Measurements from ENCODE around the gene TRIM31.

DNA sequence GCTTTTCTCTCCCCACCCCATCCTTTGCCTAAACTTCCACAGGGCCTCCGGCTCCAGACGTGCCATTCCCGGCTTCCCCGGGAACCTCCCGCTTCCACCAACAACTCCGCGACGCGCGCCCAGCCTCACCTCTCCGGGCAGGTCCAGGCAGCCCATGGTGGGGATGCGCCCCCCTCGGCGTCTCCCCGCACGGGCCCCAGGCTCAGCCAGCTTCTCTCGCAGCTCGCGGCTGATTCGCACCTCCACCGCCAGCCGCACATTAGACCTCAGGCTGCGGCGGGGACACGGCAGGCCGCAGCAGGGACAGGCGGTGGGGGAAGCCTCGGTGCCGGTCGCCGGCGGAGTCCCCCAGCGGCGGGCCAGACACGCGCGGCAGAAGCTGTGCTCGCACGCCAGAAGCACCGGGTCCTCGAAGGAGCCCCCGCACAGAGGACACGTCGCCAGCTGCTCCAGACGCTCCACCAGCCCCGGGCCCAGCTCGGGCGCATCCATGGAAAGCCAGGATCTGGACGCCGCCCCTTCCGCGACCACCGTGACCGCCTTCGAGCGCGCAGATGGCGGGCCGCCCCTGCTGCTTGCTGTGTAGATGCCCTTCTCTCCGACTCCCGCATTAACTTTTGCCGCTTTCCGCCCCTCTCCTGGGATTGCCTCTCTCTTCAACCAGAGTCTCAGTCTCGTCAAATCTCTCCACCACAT is 37.6 kb downstream of the TRIM31 start, which contains the start of gene RNF39:
- TF ChIP-seq, protein P1, sequence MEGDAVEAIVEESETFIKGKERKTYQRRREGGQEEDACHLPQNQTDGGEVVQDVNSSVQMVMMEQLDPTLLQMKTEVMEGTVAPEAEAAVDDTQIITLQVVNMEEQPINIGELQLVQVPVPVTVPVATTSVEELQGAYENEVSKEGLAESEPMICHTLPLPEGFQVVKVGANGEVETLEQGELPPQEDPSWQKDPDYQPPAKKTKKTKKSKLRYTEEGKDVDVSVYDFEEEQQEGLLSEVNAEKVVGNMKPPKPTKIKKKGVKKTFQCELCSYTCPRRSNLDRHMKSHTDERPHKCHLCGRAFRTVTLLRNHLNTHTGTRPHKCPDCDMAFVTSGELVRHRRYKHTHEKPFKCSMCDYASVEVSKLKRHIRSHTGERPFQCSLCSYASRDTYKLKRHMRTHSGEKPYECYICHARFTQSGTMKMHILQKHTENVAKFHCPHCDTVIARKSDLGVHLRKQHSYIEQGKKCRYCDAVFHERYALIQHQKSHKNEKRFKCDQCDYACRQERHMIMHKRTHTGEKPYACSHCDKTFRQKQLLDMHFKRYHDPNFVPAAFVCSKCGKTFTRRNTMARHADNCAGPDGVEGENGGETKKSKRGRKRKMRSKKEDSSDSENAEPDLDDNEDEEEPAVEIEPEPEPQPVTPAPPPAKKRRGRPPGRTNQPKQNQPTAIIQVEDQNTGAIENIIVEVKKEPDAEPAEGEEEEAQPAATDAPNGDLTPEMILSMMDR (optimal IDR thresholded peaks at IDR 0.05 in 1 of 3, IDR thresholded peaks at IDR 0.05 in 1 of 3, conservative IDR thresholded peaks at IDR 0.05 in 1 of 3; ENCODE audit: extremely low read depth in 1 of 3, insufficient read depth in 2 of 3, low read length in 3 of 3), result no peak
- TF ChIP-seq EZH2 (IDR thresholded peaks at IDR 0.05; ENCODE audit: low read length), result no peak

Data from keratinocyte (primary cell).